Erythroblast (primary cell): ENCODE data around the gene TMEM222.

Experiments used
- GATA1 ChIP-seq: IDR thresholded peaks from 2 replicates; pipeline ENCODE4 v1.6.1; 2011; ENCODE audit warnings: low read depth, mild to moderate bottlenecking, control low read depth, low read length, moderate library complexity
- POLR2A ChIP-seq: IDR thresholded peaks from 2 replicates; pipeline ENCODE4 v1.6.1; 2011; ENCODE audit warnings: mild to moderate bottlenecking, low read length

DNA sequence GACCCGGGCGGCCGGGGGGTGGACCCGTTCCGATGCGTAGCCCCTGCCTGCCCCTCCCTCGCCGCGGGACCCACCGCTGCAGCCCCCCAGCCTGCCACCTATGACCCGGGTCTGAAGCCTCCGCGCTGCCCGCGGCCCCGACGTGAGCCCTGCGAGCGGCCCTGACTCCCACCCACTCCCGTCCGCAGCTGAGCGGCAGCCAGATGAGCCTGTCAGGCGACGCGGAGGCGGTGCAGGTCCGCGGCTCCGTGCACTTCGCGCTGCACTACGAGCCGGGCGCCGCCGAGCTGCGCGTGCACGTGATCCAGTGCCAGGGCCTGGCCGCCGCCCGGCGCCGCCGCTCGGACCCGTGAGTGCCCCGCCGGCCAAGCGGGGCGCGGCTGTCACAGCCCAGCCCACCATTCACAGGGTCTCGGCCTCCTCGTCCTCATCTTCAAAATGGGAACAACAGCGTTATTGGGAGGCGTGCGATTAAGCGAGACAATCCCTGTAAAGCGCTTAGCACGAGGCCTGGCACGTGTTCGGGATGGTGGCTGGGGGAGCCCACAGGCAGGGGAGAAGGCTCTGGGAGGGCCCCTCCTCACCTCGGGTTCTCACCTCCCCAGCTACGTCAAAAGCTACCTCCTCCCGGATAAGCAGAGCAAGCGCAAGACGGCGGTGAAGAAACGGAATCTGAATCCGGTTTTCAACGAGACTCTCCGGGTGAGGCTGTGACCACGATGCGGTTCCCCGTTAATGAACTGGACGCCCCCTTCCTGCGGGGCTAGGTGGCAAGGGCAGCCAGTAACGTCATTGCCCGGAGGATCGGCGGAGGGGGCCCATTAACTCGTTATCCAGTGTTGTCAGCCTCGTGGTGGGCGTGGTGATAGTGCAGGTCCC, 28.1 kb downstream of the TMEM222 start:
- TF ChIP-seq POLR2A: no peak
- TF ChIP-seq GATA1: no peak
